COLO829 (cell line): ENCODE data around the gene PACSIN1.
A peak's percentile ranks its signal among the peaks of the same experiment; 100 is the strongest.

Experiments used
- DNase-seq: peaks from one replicate; pipeline ENCODE4 v3.0.0; 2012; ENCODE audit warnings: low spot score

Gene PACSIN1

GRCh38 chr6:34514593-34515472 is 49.0 kb downstream of the PACSIN1 start:
- DNase-seq: no peak

- no peak for DNase-seq
Observed at GRCh38 chr6:34515473-34516387, 49.9 kb downstream of the PACSIN1 start.

GRCh38 chr6:34516391-34517324 is 50.8 kb downstream of the PACSIN1 start:
- no peak for DNase-seq

- no peak for DNase-seq
Observed at GRCh38 chr6:34517461-34517881, 51.6 kb downstream of the PACSIN1 start.

- no peak for DNase-seq
Observed at GRCh38 chr6:34517966-34518365, 52.1 kb downstream of the PACSIN1 start.

GRCh38 chr6:34518669-34519365 is 52.9 kb downstream of the PACSIN1 start:
- no peak for DNase-seq

- DNase-seq: no peak
Observed at GRCh38 chr6:34519971-34520644, 54.2 kb downstream of the PACSIN1 start.

- DNase-seq: no peak
Observed at GRCh38 chr6:34520645-34521462, 55.0 kb downstream of the PACSIN1 start.

GRCh38 chr6:34521463-34522285 is 55.8 kb downstream of the PACSIN1 start:
- no peak for DNase-seq

- DNase-seq: no peak
Observed at GRCh38 chr6:34522761-34523160, 56.9 kb downstream of the PACSIN1 start.

GRCh38 chr6:34523441-34524206 is 57.7 kb downstream of the PACSIN1 start:
- no peak for DNase-seq

- no peak for DNase-seq
Observed at GRCh38 chr6:34524499-34524898, 58.6 kb downstream of the PACSIN1 start.

GRCh38 chr6:34524971-34525370 is 59.1 kb downstream of the PACSIN1 start:
- DNase-seq: no peak

- DNase-seq: no peak
Observed at GRCh38 chr6:34525431-34526175, 59.7 kb downstream of the PACSIN1 start.

GRCh38 chr6:34526241-34526972 is 60.5 kb downstream of the PACSIN1 start:
- DNase-seq: no peak

GRCh38 chr6:34526992-34527728 is 61.3 kb downstream of the PACSIN1 start:
- peak; percentile 95 for DNase-seq
